GM12875 (cell line): ENCODE measurements around the gene TNFAIP8L3.

ENCODE experiments used
- H3K4me3 ChIP-seq: one replicate; pipeline ENCODE4 v1.5.1; 2011; ENCODE audit warnings: low read depth, low read length, control low read depth
- TF ChIP-seq, protein P1 (sequence below): IDR thresholded peaks from 2 replicates; pipeline ENCODE4 v1.5.1; 2011; ENCODE audit warnings: low read depth, mild to moderate bottlenecking, control low read depth, inconsistent platforms, low read length, moderate library complexity, borderline replicate concordance; ENCODE audit not compliant: insufficient read depth

Gene TNFAIP8L3

DNA sequence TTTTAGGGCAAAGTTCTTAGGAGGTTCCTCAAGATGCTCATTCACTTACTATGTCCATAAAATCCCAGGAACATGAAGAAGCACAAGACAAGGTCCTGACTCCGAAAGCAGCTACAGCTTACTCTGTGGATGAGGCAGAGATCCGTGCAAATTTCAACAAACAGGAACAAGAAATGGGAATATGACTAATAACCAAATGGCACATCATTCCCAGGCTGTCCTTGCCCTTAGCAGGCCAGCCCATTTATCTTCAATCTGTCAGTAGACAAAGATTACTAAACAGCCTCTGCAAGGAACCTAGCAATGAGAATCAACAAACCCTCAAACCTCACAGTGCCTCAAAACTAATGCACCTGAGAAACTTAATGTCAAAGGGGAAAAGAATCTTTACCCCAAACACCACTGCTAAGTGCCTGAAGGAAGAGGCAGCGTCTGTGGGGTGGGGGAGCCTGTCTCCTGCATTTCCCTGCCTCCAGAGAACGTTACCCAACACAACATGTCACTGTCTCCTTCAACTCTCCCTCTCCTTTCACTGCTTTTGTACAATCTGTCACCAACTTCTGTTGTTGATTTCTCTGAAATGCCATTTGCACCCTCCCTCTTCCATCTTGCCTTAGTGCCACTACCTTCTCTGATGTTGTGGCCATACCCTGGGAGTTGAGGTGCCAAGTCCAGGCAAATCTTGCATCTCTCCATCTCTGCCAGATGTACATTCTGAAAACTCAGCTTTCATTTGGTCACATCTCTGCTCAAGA, 4.8 kb downstream of the TNFAIP8L3 start:
- no peak overlapping the region for H3K4me3 ChIP-seq
- TF ChIP-seq, protein P1, sequence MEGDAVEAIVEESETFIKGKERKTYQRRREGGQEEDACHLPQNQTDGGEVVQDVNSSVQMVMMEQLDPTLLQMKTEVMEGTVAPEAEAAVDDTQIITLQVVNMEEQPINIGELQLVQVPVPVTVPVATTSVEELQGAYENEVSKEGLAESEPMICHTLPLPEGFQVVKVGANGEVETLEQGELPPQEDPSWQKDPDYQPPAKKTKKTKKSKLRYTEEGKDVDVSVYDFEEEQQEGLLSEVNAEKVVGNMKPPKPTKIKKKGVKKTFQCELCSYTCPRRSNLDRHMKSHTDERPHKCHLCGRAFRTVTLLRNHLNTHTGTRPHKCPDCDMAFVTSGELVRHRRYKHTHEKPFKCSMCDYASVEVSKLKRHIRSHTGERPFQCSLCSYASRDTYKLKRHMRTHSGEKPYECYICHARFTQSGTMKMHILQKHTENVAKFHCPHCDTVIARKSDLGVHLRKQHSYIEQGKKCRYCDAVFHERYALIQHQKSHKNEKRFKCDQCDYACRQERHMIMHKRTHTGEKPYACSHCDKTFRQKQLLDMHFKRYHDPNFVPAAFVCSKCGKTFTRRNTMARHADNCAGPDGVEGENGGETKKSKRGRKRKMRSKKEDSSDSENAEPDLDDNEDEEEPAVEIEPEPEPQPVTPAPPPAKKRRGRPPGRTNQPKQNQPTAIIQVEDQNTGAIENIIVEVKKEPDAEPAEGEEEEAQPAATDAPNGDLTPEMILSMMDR, result no peak

- no peak overlapping the region for H3K4me3 ChIP-seq
- TF ChIP-seq, protein P1, result no peak
Observed at GRCh38 chr15:51089041-51089440, 5.7 kb downstream of the TNFAIP8L3 start.

- TF ChIP-seq, protein P1, result no peak
- no peak overlapping the region for H3K4me3 ChIP-seq
Observed at GRCh38 chr15:51088585-51088984, 6.1 kb downstream of the TNFAIP8L3 start.

- H3K4me3 ChIP-seq, result no peak overlapping the region
- TF ChIP-seq, protein P1, result no peak
Observed at GRCh38 chr15:51087513-51087912, 7.2 kb downstream of the TNFAIP8L3 start.

GRCh38 chr15:51086409-51086808, 8.3 kb downstream of the TNFAIP8L3 start:
- no peak overlapping the region for H3K4me3 ChIP-seq
- TF ChIP-seq, protein P1, result no peak

GRCh38 chr15:51085764-51086163, 8.9 kb downstream of the TNFAIP8L3 start:
- TF ChIP-seq, protein P1, result no peak

DNA sequence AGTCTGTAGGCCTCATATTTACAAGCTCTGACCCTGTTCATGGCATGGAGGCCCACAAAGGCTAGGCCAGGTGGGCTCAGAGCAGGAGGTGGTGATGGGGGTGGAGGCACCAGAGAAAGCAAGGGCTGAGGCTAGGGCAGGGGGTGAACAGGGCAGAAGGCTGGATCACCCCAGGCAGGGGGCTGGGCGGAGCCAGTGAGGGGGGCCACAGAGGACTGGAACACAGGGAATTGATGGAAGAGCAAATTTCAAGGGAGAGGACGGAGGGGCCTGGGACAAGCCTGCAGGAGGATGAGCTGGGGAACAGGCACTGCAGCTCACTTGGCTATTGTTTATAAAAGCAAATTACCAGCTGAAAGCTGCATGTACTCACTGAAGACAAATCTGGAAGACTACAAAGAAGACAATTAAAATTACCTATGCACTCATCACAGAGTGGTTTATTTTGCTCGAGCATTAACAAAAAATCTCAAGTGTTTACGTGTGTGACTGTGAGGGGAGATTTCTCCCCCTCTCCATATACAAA, 11.0 kb downstream of the TNFAIP8L3 start:
- H3K4me3 ChIP-seq, result no peak overlapping the region
- TF ChIP-seq, protein P1, result no peak

More at GRCh38 chr15:51085764-51086163, 8.9 kb downstream of the TNFAIP8L3 start:
- no peak overlapping the region for H3K4me3 ChIP-seq
